ENCODE data around the gene SDHAF2. TPM values are rescaled to one million over a fixed set of nuclear protein-coding genes. Genes with fewer than 3 reads are reported as not detected.

The SDHAF2 gene
- total RNA-seq, 4 donors from 2014 or later: 32.1 to 84.4 (median 53.8) TPM

GRCh38 chr11:61403658-61404057, 26.3 kb upstream of the SDHAF2 start:
- in situ Hi-C loops (cut with MboI; ENCODE audit: low sequenced_read_pairs in 4 of 4): no loop called here
- Histone ChIP-seq H3K9me3 (no peaks in the 10 kb centered on the region), H3K36me3 (peaks cover 0 to 66% of the 10 kb centered on the region in 2 donors), H3K4me1 (peaks cover 4 to 8% of the 10 kb centered on the region in 2 donors), H3K27ac (no peak overlapping the region), H3K4me3 (no peak overlapping the region), H3K27me3 (no peaks in the 10 kb centered on the region)
- no peak for DNase-seq
- intact Hi-C loops (cut with DNase I; ENCODE audit: low total_unique reads): no loop called here
- no peak for TF ChIP-seq POLR2A (IDR thresholded peaks at IDR 0.05)
- no peak for TF ChIP-seq CTCF (IDR thresholded peaks at IDR 0.05 in 4 of 5, conservative IDR thresholded peaks at IDR 0.05 in 1 of 5)
- no peak for ATAC-seq

GRCh38 chr11:61404103-61404502, 25.8 kb upstream of the SDHAF2 start:
- no peak for TF ChIP-seq CTCF (IDR thresholded peaks at IDR 0.05 in 4 of 5, conservative IDR thresholded peaks at IDR 0.05 in 1 of 5)
- TF ChIP-seq POLR2A (IDR thresholded peaks at IDR 0.05): no peak
- DNase-seq (no peak), ATAC-seq (no peak)
- intact Hi-C loops (cut with DNase I; ENCODE audit: low total_unique reads) (no loop called here), in situ Hi-C loops (cut with MboI; ENCODE audit: low sequenced_read_pairs in 4 of 4) (no loop called here)
- Histone ChIP-seq H3K9me3 (no peaks in the 10 kb centered on the region), H3K27me3 (no peaks in the 10 kb centered on the region), H3K4me1 (peaks cover 4 to 8% of the 10 kb centered on the region in 2 donors), H3K4me3 (no peak overlapping the region), H3K27ac (peak overlapping the region in 1 of 4 donors; percentile 58), H3K36me3 (peaks cover 0 to 67% of the 10 kb centered on the region in 2 donors)

GRCh38 chr11:61404641-61405040, 25.3 kb upstream of the SDHAF2 start:
- ATAC-seq (no peak), DNase-seq (no peak)
- H3K27ac ChIP-seq: peak overlapping the region in 1 of 4 donors; percentile 58
- in situ Hi-C loops (cut with MboI; ENCODE audit: low sequenced_read_pairs in 4 of 4) (no loop called here), intact Hi-C loops (cut with DNase I; ENCODE audit: low total_unique reads) (no loop called here)
- H3K27me3 ChIP-seq: no peaks in the 10 kb centered on the region
- no peaks in the 10 kb centered on the region for H3K9me3 ChIP-seq
- H3K4me1 ChIP-seq: peaks cover 4 to 8% of the 10 kb centered on the region in 2 donors
- H3K4me3 ChIP-seq: no peak overlapping the region
- TF ChIP-seq CTCF (IDR thresholded peaks at IDR 0.05 in 4 of 5, conservative IDR thresholded peaks at IDR 0.05 in 1 of 5) (no peak), POLR2A (IDR thresholded peaks at IDR 0.05) (no peak)
- H3K36me3 ChIP-seq: peaks cover 0 to 72% of the 10 kb centered on the region in 2 donors

- Histone ChIP-seq H3K9me3 (no peaks in the 10 kb centered on the region), H3K36me3 (peaks cover 0 to 86% of the 10 kb centered on the region in 2 donors), H3K4me3 (no peak overlapping the region), H3K27me3 (no peaks in the 10 kb centered on the region), H3K4me1 (peaks cover 4 to 8% of the 10 kb centered on the region in 2 donors), H3K27ac (peak overlapping the region in 2 of 4 donors; percentile 58 to 60)
- in situ Hi-C loops (cut with MboI; ENCODE audit: low sequenced_read_pairs in 4 of 4): no loop called here
- DNase-seq (no peak), ATAC-seq (peak; percentile 43 to 49)
- intact Hi-C loops (cut with DNase I; ENCODE audit: low total_unique reads): no loop called here
- no peak for TF ChIP-seq POLR2A (IDR thresholded peaks at IDR 0.05)
- TF ChIP-seq CTCF (IDR thresholded peaks at IDR 0.05 in 4 of 5, conservative IDR thresholded peaks at IDR 0.05 in 1 of 5): no peak
Measured at GRCh38 chr11:61406067-61406466, 23.9 kb upstream of the SDHAF2 start.

All from gastrocnemius medialis (tissue), 4 donors.